ENCODE data around the gene MYO3B.
A peak's percentile ranks its signal among the peaks of the same experiment; 100 is the strongest.

Gene MYO3B

DNA sequence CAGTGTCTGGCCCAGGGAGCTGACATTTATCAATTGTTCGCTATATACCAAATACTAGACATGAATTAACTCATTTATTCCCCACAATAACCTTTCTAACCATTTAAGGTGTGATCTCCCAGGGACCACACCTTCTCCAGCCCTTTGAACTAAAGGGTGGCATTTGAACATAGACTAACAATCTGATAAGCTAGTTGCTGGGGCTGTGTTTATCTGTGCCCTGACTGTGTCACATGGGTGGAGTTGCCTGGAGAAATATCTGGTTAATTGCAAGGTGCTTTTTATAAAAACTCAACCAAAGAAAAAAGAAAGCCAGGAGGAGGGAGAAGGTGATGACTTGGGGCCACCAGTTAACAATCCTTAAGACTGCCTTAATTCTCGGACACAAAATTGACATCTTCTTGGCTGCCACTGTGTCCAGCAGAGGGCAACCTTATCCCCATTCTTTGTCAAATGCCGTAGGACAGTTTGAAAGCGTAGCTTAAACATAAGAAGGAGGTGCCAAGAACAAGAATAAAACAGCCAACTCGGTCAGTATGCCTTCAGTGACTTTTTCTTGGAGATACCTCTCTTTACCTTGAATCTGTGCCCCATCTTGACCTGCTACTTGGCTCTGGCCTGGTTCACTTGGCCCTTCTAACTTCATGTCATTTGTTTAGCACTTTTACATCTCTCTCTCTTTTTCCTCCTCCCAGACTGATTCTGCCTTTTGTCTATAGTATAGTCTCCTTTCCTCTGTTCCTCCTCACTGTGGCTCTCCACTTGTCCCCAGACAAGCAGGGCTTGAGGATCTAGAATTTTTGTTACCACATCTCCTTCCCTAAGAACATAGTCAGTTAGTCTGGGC, 183.4 kb downstream of the MYO3B start:
- H3K4me3 ChIP-seq (ENCODE audit: low read depth, low read length): no peak overlapping the region
- TF ChIP-seq, protein P1, sequence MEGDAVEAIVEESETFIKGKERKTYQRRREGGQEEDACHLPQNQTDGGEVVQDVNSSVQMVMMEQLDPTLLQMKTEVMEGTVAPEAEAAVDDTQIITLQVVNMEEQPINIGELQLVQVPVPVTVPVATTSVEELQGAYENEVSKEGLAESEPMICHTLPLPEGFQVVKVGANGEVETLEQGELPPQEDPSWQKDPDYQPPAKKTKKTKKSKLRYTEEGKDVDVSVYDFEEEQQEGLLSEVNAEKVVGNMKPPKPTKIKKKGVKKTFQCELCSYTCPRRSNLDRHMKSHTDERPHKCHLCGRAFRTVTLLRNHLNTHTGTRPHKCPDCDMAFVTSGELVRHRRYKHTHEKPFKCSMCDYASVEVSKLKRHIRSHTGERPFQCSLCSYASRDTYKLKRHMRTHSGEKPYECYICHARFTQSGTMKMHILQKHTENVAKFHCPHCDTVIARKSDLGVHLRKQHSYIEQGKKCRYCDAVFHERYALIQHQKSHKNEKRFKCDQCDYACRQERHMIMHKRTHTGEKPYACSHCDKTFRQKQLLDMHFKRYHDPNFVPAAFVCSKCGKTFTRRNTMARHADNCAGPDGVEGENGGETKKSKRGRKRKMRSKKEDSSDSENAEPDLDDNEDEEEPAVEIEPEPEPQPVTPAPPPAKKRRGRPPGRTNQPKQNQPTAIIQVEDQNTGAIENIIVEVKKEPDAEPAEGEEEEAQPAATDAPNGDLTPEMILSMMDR (IDR thresholded peaks at IDR 0.05; ENCODE audit: insufficient read depth, low read length, missing control alignments): peak; percentile 72
- POLR2A ChIA-PET: no interaction called here
- DNase-seq (ENCODE audit: low read depth, low spot score): no peak
- CTCF ChIA-PET: interaction anchor here (0.8 to 3.7 kb wide), 15 partner anchors 9 to 512 kb away, joined by 3 to 25 read pairs (median 4); no protein-coding TSS in a partner anchor

DNA sequence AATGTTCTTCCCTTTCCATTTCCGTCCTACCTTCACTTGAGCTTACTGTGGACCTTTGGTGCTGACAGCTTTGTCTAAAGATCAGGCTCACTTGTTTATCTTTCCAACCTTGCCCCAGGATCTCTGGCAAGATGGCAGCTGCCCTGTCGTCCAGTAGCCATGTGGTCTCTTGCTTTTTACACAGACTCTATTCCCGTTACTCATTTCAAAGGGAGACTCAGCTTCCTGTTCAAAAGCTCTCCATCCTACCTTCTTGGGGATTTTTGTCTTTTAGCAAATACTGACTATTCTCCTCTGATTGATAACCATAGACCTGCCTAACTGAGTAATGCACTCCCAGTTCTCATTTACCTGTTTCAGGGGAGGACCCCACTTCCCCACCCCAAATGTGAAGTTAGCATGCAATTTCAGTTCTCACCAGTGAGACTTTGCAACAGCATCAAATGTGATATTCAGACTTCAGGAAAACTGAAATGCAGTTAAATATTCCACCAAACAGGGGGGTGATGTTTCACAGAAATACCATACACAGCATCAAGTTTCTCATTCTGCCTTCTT, 184.4 kb downstream of the MYO3B start:
- ChIA-PET POLR2A (no interaction called here), CTCF (interaction anchor here (1.0 to 3.7 kb wide), 4 partner anchors 17 to 453 kb away, joined by 3 to 25 read pairs (median 13); no protein-coding TSS in a partner anchor)
- H3K4me3 ChIP-seq (ENCODE audit: low read depth, low read length): no peak overlapping the region
- TF ChIP-seq, protein P1 (IDR thresholded peaks at IDR 0.05; ENCODE audit: insufficient read depth, low read length, missing control alignments): no peak
- no peak for DNase-seq (ENCODE audit: low read depth, low spot score)

DNA sequence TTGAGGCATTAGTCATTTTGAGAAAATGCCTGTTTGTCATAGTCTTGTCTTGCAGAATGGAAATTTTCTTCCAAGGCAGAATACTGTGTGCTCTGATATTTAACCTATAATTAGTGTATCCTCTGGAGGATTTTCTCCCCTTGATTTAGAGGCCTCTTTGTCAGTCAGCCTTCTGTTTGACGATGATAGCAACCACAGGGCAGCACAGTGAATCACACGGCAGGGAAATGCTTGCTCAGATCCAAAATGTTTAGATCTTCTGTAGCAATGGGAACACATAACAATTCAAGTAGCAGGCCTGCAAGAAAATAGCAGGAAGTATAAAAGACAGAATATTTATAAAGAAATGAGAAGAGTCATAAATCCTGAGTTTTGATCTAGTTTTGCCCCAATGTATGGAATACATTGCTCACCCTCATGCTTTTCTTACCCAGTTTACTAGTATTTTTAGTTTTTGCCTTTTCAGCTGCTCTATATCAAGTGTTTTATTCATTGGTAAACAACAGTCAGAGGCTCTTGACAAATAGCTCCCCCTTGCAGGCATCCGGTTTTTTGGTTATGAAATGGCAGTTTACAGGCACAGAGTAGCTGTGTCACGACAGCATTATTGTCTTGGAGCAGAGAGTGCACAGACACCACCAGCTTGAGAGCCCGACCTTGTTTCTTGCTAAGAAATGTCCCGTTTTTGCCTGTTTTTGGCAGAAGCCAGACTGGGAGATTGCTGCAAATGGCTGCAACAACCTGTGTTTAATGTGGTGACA, 185.1 kb downstream of the MYO3B start:
- ChIA-PET CTCF (interaction anchor here (0.8 to 3.7 kb wide), 4 partner anchors 15 to 450 kb away, joined by 3 to 25 read pairs (median 11); no protein-coding TSS in a partner anchor), POLR2A (no interaction called here)
- TF ChIP-seq, protein P1 (IDR thresholded peaks at IDR 0.05; ENCODE audit: insufficient read depth, low read length, missing control alignments): no peak
- H3K4me3 ChIP-seq (ENCODE audit: low read depth, low read length): no peak overlapping the region
- no peak for DNase-seq (ENCODE audit: low read depth, low spot score)

DNA sequence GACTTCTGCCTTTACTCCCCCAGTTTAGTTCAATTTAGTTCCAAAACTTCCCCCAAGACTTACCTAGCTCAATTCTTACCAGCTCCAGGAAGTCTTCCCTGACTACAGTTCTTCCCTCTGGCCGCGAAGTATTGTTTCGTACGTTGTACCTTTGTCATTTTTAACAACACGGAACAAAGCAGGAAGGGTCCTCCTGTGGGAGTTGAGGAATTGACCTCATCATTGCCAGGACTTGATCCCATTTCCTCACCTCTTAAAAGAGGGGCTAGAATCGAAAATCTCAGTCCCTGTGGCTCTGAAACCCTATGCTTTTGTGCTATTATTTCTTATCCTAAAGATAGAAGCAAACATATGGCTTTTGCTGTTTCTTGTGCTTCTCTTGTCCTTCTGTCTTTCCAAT, 187.1 kb downstream of the MYO3B start:
- no peak for DNase-seq (ENCODE audit: low read depth, low spot score)
- TF ChIP-seq, protein P1 (IDR thresholded peaks at IDR 0.05; ENCODE audit: insufficient read depth, low read length, missing control alignments): no peak
- no peak overlapping the region for H3K4me3 ChIP-seq (ENCODE audit: low read depth, low read length)
- POLR2A ChIA-PET: no interaction called here
- CTCF ChIA-PET: interaction anchor here (0.9 to 1.6 kb wide), 2 partner anchors 15 to 447 kb away, joined by 3 to 4 read pairs; no protein-coding TSS in a partner anchor

DNA sequence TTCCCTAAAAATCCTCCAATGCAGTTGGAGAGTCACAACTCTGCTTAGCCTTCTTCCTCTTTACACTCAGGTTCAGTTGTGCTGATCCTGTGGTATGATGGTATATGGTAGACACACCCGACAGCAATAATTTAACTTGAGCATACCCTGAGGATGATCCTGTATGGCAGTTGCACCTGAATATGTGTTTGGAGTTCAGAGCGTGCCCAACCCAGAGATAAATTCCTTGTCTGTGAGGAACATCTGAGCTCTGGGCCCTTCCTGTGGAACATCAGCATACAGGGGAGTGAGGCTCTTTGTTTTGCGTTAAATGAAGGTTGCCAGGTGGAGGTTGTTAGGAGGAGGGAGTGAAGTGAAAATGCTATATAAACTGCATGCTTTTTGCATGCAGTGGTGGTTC, 187.7 kb downstream of the MYO3B start:
- ChIA-PET CTCF (interaction anchor here (1.6 kb wide), 1 partner anchor 14 kb away, joined by 4 read pairs; no protein-coding TSS in a partner anchor), POLR2A (no interaction called here)
- DNase-seq (ENCODE audit: low read depth, low spot score): no peak
- no peak overlapping the region for H3K4me3 ChIP-seq (ENCODE audit: low read depth, low read length)
- TF ChIP-seq, protein P1 (IDR thresholded peaks at IDR 0.05; ENCODE audit: insufficient read depth, low read length, missing control alignments): no peak

Measured in AG04449 (cell line).